GM18520 (cell line): ENCODE results near the gene FBXW7.
A peak's percentile ranks its signal among the peaks of the same experiment; 100 is the strongest.

ENCODE experiments used
- ATAC-seq: cut with Tn5 transposase; IDR thresholded peaks from one replicate; pipeline ENCODE4 v1.9.1; 2021; ENCODE audit not compliant: unreplicated experiment

FBXW7 gene

DNA sequence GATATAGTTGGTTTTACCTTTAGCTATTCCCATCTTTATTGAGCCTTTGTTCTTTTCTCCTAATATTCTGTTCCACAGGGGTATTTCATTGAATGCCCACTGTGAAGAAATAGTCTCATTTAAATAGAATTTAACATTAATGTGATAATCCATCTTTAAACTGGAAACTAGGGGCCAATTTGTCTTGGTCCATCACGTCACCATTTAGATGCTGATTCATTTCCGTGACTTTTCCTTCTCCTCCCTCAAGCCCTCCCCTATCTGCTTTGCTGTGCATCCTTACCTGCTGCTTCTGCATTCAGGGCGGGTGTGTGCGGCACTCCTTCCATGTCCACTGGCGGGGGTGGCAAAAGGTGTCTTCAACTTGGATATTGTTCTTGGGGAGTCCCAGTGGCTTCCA is 241.1 kb downstream of the FBXW7 start:
- no peak for ATAC-seq

DNA sequence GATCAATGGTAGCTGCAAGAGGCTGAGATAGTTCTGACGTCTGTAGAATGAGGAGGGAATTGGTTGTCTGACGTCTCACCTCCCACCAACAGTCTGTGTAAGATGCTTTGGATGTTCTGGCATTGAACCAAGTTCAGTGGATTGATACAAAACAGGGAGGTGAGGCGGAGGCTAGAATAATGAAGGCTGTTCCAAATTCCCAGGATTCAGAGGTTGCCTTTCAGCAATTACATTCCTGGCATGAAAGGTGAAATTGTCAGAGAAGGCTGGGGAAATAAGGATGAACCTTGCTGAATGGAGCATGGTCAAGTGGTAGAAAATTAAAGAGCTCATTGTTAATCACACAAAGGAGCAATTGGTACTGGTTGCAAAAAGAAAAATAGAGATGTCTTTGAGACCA is 241.6 kb downstream of the FBXW7 start:
- ATAC-seq = no peak

DNA sequence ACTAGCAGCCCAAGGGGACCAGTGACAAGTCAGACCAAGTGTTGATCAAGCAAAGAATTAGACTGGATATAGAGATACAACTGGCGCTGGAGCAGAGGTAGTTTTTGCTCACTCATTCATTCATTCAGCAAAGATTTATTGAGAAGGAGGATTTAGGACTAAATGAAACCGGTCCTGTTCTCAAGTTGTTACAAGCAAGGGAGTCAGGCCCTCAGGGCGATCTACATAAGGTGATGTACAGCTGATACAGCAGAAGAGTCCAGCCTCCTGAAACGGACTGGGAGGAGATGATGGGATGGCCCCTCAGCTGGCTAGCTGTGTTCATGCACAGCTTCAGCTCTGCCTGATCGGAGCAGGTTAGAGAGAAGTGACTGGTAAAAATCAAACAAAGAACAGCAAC is 242.4 kb downstream of the FBXW7 start:
- no peak for ATAC-seq

DNA sequence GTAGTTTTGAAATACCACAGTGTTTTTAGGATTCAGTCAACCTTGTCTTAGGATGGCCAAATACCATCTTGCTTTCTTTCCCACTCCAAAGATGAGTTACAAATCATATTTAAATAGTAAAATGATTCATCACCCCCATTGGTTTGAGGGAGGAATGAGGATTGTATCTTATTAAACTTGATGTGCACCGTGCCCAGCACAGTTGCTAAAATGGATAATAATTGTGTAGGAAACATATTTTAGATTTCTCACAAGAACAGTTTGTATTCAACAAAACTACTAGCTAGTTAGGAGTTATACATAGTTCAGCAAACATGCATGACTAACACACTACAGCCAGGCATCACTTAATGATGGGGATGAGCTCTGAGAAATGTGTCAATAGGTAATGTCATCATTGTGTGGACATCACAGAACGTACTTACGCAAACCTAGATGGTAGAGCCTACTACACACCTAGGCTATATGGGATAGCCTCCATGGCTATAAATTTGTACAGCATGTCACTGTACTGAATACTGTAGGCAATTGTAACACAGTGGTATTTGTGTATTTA is 245.4 kb downstream of the FBXW7 start:
- ATAC-seq = no peak

DNA sequence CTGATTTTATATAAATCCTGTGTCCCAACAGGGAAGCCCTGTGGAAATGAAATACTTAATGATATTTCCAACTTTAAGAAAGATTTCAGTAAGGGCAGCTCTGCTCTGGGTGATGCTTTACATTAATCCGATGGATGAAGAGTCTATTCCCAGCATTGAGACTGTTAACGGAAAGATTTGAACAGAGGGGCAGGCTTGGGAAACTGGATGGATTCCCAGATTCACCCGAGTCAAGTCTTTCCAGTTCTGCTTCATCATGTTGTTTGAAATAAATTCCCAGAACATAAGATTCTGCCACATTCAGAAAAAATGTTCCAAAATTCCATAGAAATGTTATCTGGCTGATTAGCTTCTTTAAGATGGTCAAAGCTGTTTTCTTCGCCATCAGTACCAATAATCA is 246.0 kb downstream of the FBXW7 start:
- no peak for ATAC-seq

DNA sequence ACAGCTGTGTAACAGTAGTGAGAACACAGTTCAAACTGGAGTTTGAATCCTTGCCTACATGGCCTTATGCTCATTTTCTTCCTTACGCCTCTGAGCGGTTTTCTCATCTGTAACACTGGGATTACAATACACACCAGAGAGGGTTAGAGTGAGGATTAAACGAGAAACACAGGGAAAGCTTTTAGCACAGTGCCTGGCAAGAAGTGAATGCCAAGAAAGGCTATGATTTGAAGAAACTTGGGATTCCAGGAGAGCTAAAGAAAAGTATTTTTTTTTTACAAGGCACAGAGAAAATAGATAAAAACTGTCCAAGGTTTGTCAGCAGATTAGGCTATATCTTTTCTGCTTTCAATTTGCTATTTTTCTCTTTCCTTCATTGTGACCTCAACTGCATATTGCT is 246.4 kb downstream of the FBXW7 start:
- no peak for ATAC-seq

DNA sequence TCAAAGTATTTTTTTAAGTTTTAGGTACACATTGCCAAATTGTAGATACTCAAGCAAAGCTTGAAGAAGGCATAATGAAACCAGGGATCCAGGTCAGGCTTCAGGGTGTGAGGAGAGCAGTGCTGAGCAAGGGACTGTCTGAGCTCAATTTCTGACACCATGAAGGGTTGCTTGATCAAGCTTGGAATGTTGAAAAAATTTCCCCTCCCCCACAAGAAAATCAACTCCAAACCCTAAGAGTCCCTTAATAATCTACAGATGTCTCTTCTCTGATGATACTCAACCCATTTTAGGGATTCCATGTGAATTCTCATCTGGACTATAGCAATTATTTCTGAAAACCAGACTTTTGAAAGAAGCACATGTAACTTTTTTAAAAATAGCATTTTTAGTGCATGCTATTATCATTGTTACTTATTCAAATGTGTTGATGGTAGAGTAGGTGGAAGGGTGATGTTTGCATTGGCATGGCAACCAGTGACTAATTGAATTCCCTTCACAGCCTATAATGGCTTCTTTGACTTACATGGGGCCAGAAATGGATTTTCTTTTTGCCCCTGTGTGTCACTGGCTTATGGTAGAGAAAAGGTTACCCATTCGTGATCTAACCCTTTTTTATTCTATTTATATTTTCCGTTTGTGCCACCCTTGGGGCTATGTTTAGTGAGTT is 252.0 kb downstream of the FBXW7 start:
- ATAC-seq = no peak

DNA sequence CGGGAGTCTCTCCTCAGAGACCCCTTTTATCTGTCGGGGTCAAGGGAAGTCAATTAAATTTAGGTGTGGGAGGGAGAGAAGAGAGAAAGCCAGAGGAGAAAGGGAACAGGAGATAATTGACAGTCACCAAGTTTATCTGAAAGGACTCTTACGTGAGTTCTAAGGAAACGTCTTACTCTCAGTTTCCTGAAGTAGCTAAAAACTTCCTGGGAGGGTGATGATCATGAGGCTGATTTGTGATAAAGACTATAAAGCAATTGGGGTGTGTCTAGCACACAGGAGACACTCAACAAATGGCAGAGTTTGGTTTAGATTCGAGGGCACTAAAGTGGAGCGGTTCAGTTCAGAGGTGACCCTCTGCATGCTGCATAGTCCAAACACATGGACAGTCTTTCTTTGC is 254.1 kb downstream of the FBXW7 start:
- ATAC-seq = no peak

DNA sequence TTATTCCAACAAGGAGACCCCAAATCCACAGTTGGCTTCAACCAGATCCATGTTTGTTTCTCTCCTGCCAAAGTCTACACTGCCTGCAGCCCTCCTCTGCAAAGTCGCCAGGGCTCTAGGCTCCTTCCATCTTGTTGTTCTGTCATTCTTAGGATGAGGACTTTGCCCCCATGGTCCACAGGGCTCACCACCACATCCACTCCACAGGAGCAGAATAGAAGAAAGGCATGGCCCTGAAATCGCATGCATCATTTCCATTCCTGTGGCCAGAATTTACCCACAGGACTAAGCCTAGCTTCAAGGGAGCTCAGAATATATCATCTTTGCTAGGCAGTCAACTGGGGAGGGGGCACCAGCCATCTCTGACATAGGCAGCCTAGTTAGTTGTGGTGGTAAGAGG is 254.7 kb downstream of the FBXW7 start:
- no peak for ATAC-seq

DNA sequence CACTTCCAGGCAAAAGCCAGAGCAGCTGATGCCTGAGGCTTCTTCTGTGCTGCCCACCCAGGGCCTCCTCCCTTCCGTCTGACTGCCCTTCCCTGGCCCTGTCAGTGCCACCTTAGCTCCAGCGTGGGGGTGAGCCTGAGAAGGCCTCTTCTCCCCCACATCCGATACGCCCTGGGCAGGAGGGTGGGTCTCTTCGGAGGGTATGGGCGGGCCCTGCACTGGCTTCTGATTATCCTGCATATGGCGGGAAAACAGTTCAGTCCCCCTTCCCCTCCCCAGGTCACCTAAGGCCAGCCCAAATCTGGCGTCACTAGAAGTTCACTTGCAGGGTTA is 256.7 kb downstream of the FBXW7 start:
- ATAC-seq = no peak

DNA sequence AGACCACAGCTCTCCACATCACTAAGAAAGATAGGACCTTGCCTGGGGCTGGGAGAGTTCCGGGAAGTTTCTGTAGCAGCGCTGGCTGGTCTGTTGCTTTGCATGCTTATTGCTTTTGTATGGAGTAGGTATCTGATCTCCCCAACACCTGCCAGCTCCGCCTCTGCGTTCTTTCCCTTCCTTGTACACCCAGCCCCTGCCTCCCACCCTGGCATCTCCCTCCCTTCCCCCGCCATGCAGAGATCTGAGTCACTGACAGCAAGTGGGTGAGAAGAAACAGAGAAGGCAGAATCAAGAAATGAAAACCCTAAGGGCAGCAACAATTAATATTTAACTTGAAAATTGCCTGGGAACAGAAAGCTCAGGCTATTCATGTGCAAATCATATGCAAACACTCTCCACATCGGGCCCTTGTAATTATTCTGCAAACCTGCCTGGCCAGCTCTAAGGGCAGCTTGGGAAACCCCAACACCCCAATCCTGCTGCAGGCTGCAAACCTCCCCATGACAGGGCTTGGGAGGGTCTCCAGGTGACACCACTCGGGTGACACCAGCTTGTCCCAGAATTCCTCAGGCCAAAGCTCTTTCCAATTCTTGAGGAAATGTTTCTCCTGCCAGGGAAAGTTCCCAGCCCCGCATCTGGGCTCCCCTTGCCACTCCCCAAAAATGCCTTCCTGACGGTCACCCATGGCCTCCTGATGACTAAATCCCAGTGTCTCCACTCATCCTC is 257.2 kb downstream of the FBXW7 start:
- peak; percentile 79 for ATAC-seq

DNA sequence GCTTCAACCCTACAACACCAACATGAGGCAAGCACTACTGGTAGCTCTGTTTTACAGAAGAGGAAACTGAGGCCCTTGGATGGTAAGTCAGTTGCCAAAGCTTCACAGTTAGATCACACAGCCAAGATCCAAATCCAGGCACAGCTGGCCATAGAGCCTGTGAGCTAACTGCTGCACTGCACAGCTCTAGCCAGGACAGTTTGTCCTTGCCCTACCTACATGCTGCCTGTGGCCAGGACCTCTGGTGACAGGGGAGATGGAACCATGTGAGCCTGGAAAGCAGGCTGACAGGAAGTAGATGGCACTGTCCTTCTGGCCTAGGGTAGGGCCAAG is 257.8 kb downstream of the FBXW7 start:
- peak; percentile 24 for ATAC-seq

DNA sequence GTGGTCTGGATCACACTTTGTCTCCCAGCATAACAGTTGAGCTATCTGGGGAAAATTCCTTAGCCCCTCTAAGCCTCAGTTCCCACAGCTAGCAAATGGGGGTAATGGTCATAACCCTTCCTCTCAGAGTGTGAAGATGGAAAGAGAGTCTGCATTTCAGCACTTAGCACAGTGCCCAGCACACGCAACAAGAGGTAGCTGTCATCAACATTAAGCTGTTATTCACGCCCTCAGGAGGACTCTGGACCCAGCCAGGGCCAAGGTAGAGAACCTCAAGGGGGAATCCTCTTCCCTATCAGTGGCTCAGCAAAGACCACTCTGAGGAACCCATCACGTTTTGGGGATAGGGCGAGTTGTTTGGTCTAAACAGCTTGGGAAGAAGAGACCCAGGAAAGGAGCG is 258.6 kb downstream of the FBXW7 start:
- ATAC-seq = no peak

DNA sequence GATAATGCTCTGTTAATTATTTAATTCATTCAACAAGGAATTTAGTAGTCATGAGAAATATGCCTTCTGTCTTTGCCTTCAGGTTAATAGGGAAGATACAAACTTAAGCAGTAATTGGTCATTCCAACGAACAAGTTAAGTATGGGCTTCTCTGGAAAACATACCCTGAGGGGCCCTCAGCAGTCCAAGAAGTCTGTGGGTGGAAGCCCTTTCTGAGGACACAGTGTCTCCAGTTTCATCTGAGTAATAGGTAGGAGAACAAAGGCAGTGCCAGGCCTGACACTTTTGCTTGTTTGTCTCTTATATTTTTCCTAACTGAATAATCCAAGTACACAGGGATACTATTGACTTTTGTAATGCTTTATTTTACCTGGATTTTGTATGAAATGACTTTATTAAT is 262.5 kb downstream of the FBXW7 start:
- no peak for ATAC-seq
